ENCODE measurements around the gene RANGRF.

Gene RANGRF

GRCh38 chr17:8274816-8275215 lies 13.7 kb upstream of the RANGRF start:
- no peak for DNase-seq (ENCODE audit: low read depth, low spot score)

GRCh38 chr17:8275421-8276290 lies 12.8 kb upstream of the RANGRF start:
- no peak for DNase-seq (ENCODE audit: low read depth, low spot score)

DNA sequence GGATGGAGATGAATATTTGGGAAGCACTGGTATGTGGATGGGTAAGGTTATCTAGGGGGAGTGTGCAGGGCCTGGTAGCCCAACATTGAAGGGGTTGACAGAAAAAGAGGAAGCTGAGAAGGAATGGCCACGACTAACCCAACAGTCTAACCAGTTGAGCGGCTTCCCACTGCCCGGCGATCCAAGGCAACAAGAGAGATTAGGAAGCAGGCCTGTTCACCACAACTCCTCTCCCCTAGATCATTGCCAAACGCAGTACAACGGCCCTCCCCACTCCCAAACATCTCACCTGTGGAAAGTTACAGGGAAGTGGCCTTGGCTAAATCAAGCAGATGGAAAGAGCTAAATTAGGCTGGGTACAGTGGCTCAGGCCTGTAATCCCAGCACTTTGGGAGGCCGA lies 11.2 kb upstream of the RANGRF start:
- DNase-seq (ENCODE audit: low read depth, low spot score) = no peak

GRCh38 chr17:8282345-8282744 lies 6.1 kb upstream of the RANGRF start:
- DNase-seq (ENCODE audit: low read depth, low spot score) = no peak

DNA sequence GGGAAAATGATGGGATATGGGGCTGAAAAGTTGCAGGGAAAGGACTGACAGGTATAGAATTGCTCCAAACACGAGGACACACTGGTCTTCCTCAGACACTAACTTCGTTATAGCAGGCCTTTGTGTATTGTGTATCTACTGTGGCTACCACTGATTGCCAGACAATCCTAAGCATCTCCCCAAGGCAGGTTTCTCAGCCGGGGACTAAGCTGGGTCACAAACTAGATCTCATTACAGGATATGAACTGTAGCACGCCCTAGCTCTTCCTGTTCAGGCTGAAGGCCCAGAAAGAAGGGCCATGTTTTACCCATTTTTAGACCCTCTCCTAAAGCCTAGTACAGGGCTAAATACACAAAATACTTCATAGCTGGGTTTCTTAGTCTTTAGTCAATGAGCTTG lies 5.1 kb upstream of the RANGRF start:
- no peak for DNase-seq (ENCODE audit: low read depth, low spot score)

GRCh38 chr17:8284126-8284525 lies 4.3 kb upstream of the RANGRF start:
- DNase-seq (ENCODE audit: low read depth, low spot score) = no peak

- DNase-seq (ENCODE audit: low read depth, low spot score) = no peak
These were observed 2.9 kb upstream of the RANGRF start for GRCh38 chr17:8285270-8286181.

DNA sequence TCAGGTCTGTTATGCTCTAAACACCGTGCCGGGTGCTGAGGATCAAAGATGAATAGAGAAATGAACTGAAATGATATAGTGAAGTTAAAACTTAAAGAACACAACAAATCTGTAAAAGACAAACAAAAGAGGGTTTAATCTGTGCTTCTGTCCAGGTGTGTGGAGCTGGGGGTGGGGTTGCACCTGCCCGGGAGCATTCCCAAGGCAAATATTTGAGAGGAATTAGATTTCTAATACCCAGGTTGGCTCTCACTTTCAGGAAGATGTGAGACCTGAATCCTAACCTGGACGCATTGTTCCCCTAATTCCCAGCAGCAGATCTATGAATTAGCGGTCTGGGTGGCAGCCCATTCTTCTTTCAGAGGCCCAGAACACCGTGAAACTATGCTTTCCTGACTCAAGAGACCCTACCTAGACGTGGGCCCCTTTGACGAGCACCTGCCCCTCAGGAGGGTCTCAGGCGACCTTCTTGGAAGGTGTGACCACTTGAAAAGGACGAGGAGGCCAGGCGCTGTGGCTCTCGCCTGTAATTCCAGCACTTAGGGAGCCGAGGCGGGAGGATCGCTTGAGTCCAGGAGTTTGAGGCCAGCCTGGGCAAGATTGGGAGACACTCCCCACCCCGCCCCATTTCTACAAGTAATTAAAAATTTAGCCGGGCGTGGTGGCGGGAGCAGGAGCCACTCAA lies 677 bp upstream of the RANGRF start:
- DNase-seq (ENCODE audit: low read depth, low spot score) = no peak

DNA sequence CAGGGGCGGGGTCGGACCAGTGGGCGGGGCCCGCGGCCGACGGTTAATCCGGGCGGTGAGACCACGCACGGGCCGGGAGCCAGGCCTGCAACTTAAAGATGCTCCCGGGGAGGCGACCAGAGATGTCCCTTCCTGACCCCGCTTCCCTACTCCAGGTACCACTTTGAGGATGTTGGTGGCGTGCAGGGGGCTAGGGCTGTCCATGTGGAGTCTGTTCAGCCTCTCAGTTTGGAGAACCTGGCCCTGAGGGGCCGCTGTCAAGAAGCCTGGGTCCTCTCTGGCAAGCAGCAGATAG lies 580 bp downstream of the RANGRF start:
- no peak for DNase-seq (ENCODE audit: low read depth, low spot score)

DNA sequence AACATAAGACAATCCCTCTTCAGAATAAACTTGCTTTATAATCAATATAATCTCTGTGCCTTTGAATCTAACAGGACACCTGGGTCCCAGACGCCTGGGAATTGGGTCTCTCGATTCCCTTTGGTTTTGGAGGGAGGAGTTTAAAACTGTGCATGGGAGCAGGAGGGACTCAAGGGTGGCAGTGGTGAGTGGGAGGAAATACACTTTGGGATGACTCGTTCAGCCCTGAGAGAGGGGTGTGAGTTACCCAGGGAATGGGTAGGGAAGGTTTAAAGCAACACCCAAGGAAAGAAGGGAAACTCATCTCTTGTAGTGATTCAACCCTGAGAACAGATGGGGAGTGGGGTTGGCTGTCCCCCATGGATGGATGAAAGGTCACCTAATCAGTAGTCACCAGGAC lies 1.6 kb downstream of the RANGRF start:
- DNase-seq (ENCODE audit: low read depth, low spot score) = no peak

DNA sequence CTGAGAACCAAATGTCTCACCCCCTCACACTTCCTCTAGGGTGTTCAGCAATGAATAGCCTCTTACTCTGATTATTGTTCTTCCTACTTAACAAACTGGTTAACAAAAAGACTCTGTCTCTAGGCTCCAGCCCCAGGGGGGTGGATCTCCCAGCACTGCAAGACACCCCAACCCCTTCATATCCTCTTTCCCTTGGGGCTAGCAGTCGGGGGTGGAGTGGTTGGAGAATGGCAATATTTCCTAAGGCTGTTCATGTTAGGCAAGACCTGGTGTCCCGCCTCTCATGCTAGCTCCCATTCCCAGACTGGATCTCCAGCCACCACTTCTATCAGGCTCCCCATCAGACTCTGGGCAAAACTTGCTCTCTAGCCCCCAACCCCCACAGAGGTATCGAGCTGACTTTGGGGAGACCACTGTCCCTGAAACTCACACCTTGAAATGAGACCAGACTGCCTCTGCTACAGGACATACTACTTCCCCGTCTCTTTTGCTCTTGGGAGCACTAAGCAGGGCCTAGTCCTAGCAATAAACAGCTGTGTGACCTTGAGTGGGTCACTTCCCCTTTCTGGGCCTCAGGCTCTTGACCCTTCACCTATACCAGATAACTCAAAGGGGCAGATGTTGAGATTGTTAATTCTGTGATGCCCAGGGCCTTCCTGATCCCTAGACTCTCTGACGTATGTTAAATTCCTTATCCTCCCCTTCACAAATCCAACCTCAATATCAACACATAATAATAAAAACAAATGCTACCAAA lies 4.3 kb downstream of the RANGRF start:
- DNase-seq (ENCODE audit: low read depth, low spot score) = no peak

GRCh38 chr17:8294361-8294760 lies 5.9 kb downstream of the RANGRF start:
- no peak for DNase-seq (ENCODE audit: low read depth, low spot score)

GRCh38 chr17:8294814-8295316 lies 6.4 kb downstream of the RANGRF start:
- DNase-seq (ENCODE audit: low read depth, low spot score) = no peak

- no peak for DNase-seq (ENCODE audit: low read depth, low spot score)
These were observed 11.8 kb downstream of the RANGRF start for GRCh38 chr17:8300226-8300625.

- DNase-seq (ENCODE audit: low read depth, low spot score) = peak; percentile 80
These were observed 12.3 kb downstream of the RANGRF start for GRCh38 chr17:8300627-8301242.

DNA sequence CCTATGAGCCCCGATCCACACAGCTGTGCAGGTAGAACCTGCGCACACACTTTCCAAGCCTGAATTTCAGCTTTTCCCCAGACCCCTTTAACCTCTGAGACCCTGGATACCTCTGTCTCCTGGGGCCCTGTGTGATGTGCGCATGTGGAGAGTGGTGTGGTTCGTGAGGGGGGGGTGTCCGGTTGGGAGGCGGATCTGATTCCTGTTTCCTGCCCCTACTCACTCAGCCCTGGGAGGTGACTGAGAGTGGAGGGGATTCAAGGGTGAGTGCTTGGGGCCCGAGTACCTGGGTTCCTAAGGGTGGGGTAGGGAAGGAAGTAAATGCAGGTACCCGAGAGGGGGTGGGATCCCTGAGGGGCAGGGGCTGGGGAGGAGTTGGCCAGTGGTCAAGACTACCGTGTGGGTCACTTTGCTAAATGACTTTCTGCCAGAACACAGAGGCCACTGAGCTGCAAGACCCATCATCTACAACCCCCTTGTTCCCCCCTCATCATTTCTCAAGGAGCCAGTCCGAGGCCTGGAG lies 22.2 kb downstream of the RANGRF start:
- no peak for DNase-seq (ENCODE audit: low read depth, low spot score)

GRCh38 chr17:8311131-8311790 lies 22.8 kb downstream of the RANGRF start:
- DNase-seq (ENCODE audit: low read depth, low spot score) = no peak

DNA sequence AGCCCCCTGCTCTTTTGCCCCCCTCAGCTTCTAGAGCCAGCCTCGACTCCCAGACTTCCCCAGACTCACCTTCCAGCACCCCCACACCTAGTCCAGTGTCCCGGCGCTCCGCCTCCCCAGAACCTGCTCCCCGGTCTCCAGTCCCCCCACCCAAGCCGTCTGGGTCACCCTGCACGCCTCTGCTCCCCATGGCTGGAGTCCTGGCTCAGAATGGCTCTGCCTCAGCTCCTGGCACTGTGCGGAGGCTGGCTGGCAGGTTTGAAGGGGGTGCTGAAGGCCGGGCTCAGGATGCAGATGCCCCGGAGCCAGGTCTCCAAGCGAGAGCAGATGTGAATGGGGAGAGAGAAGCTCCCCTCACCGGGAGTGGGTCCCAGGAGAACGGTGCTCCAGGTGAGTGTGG lies 23.8 kb downstream of the RANGRF start:
- DNase-seq (ENCODE audit: low read depth, low spot score) = no peak

- no peak for DNase-seq (ENCODE audit: low read depth, low spot score)
These were observed 24.5 kb downstream of the RANGRF start for GRCh38 chr17:8312726-8313600.

All from astrocyte of the hippocampus (primary cell).